Measurements from ENCODE around the gene ATN1. TPM values are rescaled to one million over a fixed set of nuclear protein-coding genes. Genes with fewer than 3 reads are reported as not detected.

The ATN1 gene
- total and polyA plus RNA-seq, 2 of the 8 experiments (the other 6 are each of a cell fraction or from before 2014, with no cell fraction given) = 20.6 to 73.4 TPM

- Histone ChIP-seq H2BK5ac (ENCODE audit: low read depth, low read length) (no peak overlapping the region), H3K4ac (replicated peaks; ENCODE audit: insufficient read length, low read depth, low read length) (no peak overlapping the region), H2BK120ac (replicated peaks; ENCODE audit: low read depth, low read length) (no peak overlapping the region), H3K23ac (ENCODE audit: insufficient read length) (no peak overlapping the region), H3K9ac (replicated peaks in 1 of 4; ENCODE audit: extremely low read depth in 1 of 4, low read depth in 3 of 4, low read length in 3 of 4) (no peak overlapping the region), H3K4me2 (ENCODE audit: insufficient read depth in 1 of 2, low read depth in 2 of 2, low read length in 2 of 2) (no peak overlapping the region), H2BK12ac (ENCODE audit: low read depth, low read length) (peak overlapping the region; percentile 78; the same call in 1 of the 2 replicates), H3K36me3 (ENCODE audit: control insufficient read depth in 2 of 4, insufficient read depth in 4 of 4, low read length in 3 of 4) (no peaks in the 10 kb centered on the region), H2AFZ (ENCODE audit: low read length) (no peak overlapping the region), H3K18ac (ENCODE audit: extremely low read depth, low read length) (no peak overlapping the region), H4K91ac (replicated peaks; ENCODE audit: insufficient read length, low read length) (no peak overlapping the region), H3K4me1 (replicated peaks in 1 of 4; ENCODE audit: control insufficient read depth in 3 of 4, insufficient read depth in 4 of 4, low read length in 3 of 4) (peaks cover 3 to 12% (median 11%) of the 10 kb centered on the region in 4 experiments; a peak in 5 of 7 replicates), H4K20me1 (replicated peaks in 1 of 2; ENCODE audit: control insufficient read depth in 1 of 2, insufficient read depth in 2 of 2, low read length in 2 of 2) (no peaks in the 10 kb centered on the region), H3K23me2 (ENCODE audit: low read depth, low read length) (peaks cover 3% of the 10 kb centered on the region; the same call in 1 of the 2 replicates), H4K8ac (ENCODE audit: extremely low read depth, insufficient read depth, low read length) (no peak overlapping the region), H3K27ac (ENCODE audit: low read depth, low read length) (no peak overlapping the region), H2AK5ac (ENCODE audit: low read depth, low read length) (no peak overlapping the region; the same call in 1 of the 2 replicates), H2BK20ac (ENCODE audit: low read length) (no peak overlapping the region), H3K56ac (replicated peaks; ENCODE audit: insufficient read length, low read depth, low read length) (no peak overlapping the region), H3K9me3 (ENCODE audit: insufficient read depth in 2 of 2, low read depth in 1 of 2, low read length in 1 of 2) (no peaks in the 10 kb centered on the region), H3K14ac (ENCODE audit: insufficient read length) (no peak overlapping the region), H3K27me3 (replicated peaks in 1 of 4; ENCODE audit: control insufficient read depth in 3 of 4, extremely low read depth in 1 of 4, insufficient read depth in 3 of 4, low read length in 3 of 4) (peaks cover 0 to 4% (median 0%) of the 10 kb centered on the region in 4 experiments; a peak in 4 of 7 replicates), H3K79me2 (ENCODE audit: control insufficient read depth in 1 of 2, insufficient read depth in 2 of 2, low read length in 2 of 2) (no peaks in the 10 kb centered on the region), H3K79me1 (ENCODE audit: low read depth, low read length) (no peaks in the 10 kb centered on the region), H3K4me3 (ENCODE audit: extremely low read depth in 1 of 4, insufficient read depth in 2 of 4, low read depth in 3 of 4, low read length in 4 of 4) (no peak overlapping the region), H4K5ac (ENCODE audit: insufficient read length, low read depth, low read length) (no peak overlapping the region), H2BK15ac (ENCODE audit: low read length) (no peak overlapping the region)
- POLR2A ChIA-PET (ENCODE audit: partially characterized antibody) = interaction anchor here (3.4 to 39.6 kb wide), 4 partner anchors 10 to 40 kb away, joined by 22 to 1027 read pairs (median 246); partner anchors contain the start of genes ATN1, C12orf57, PTPN6 and RNU7-1
- TF ChIP-seq SIRT6 (IDR thresholded peaks at IDR 0.05; ENCODE audit: low read length) = no peak
- DNase-seq (ENCODE audit: low read depth in 1 of 2, low spot score in 2 of 2) (no peak), FAIRE-seq (no peak)
- 84% methylated on average over 4 of the region's 4 CpGs; no CpG with 5 or more reads in 1 of the 2 experiments for WGBS, 2 experiments (ENCODE audit: extremely low coverage in 1 of 2, insufficient coverage in 1 of 2, insufficient read length in 1 of 2, insufficient replicate concordance in 2 of 2, low coverage in 1 of 2, low lambda C conversion rate in 2 of 2, missing lambda C conversion rate in 1 of 2)
- CTCF ChIA-PET (ENCODE audit: partially characterized antibody) = interaction anchor here (0.9 to 13.0 kb wide), 8 partner anchors 10 to 206 kb away, joined by 3 to 74 read pairs (median 4); partner anchors contain the start of genes ENO2 and SPSB2
Measured at GRCh38 chr12:6902448-6902847, 25.3 kb upstream of the ATN1 start.

All from H1 (cell line).